Motor neuron (in vitro differentiated cells): Measurements from ENCODE around the gene HS3ST3B1. TPM values are rescaled to one million over a fixed set of nuclear protein-coding genes. Genes with fewer than 3 reads are reported as not detected.

Experiments
- ATAC-seq, 8 experiments: fragments of 200-7000 bp; cut with Tn5 transposase; replicated peaks in 6 of 8; 2 replicates each; pipeline ENCODE4 v1.8.0; 2021; ENCODE audit warnings: mild to moderate bottlenecking in 8 of 8, moderate library complexity in 8 of 8
- H3K27ac ChIP-seq, 2 donors: fragments of 250-450 bp; sonication (Bioruptor Pico); 2 replicates each; pipeline ENCODE4 v1.9.0; 2021; ENCODE audit warnings: antibody characterized with exemption in 2 of 2, mild to moderate bottlenecking in 2 of 2, moderate library complexity in 1 of 2
- H3K4me1 ChIP-seq, 2 donors: fragments of 250-450 bp; sonication (Bioruptor Pico); replicated peaks in 1 of 2; 2 replicates each; pipeline ENCODE4 v1.6.1; 2021; ENCODE audit warnings: antibody characterized with exemption in 2 of 2, mild to moderate bottlenecking in 2 of 2, moderate library complexity in 1 of 2
- H3K4me3 ChIP-seq, 5 donors: fragments of 250-450 bp; sonication (Bioruptor Pico); 2 replicates each; pipeline ENCODE4 v1.9.0; 2021; ENCODE audit warnings: antibody characterized with exemption in 5 of 5, mild to moderate bottlenecking in 5 of 5, moderate library complexity in 4 of 5
- WGBS, 10 experiments: fragments of 450-650 bp; shearing (Covaris generic); methylation state at CpG; one replicate each; pipeline ENCODE4 v1.0.0; 2022; 5-methylcytosine and 5-hydroxymethylcytosine counted together
- in situ Hi-C, 9 experiments: fragments of 400-800 bp; cut with MboI; loops; one replicate each; pipeline ENCODE4 v1.15.0; 2021; ENCODE audit warnings: low sequenced_read_pairs in 9 of 9, low pct_unique_long_range_greater_than_20kb in 2 of 9; ENCODE audit not compliant: unreplicated experiment in 9 of 9
- total RNA-seq, 8 experiments: library from RNA; unstranded; fragments of 300-600 nt; gene quantifications; 2 replicates each; pipeline versions ENCODE4 v1.2.3 to v1.2.4, GENCODE V29; 2022

HS3ST3B1 gene
- total RNA-seq, 8 experiments from 2014 or later, result 1.9 to 97.1 (median 6.6) TPM

GRCh38 chr17:14372905-14373613 lies 72.2 kb downstream of the HS3ST3B1 start:
- WGBS, 10 experiments, result 11 to 100% (median 42%) methylated on average over 1 to 9 of the region's 10 CpGs
- ATAC-seq, result peak in 2 of 8 experiments; percentile 9 to 17
- H3K4me1 ChIP-seq, result peaks cover 11 to 15% of the 10 kb centered on the region in 2 donors
- no peak overlapping the region for H3K27ac ChIP-seq
- no peak overlapping the region for H3K4me3 ChIP-seq
- in situ Hi-C loops, result no loop called here

GRCh38 chr17:14373614-14374259 lies 72.9 kb downstream of the HS3ST3B1 start:
- Histone ChIP-seq H3K4me1 (peaks cover 11 to 15% of the 10 kb centered on the region in 2 donors), H3K27ac (no peak overlapping the region), H3K4me3 (no peak overlapping the region)
- 51 to 89% (median 64%) methylated on average over 1 to 7 of the region's 8 CpGs for WGBS, 10 experiments
- in situ Hi-C loops, result no loop called here
- ATAC-seq, result peak; percentile 18 to 93 (median 54)

GRCh38 chr17:14374268-14374667 lies 73.4 kb downstream of the HS3ST3B1 start:
- H3K4me1 ChIP-seq, result peaks cover 11 to 15% of the 10 kb centered on the region in 2 donors
- in situ Hi-C loops, result no loop called here
- 14 to 100% (median 85%) methylated on average over 1 of the region's 1 CpG; no CpG with 5 or more reads in 6 of the 10 experiments for WGBS, 10 experiments
- H3K4me3 ChIP-seq, result no peak overlapping the region
- peak in 1 of 8 experiments; percentile 2 for ATAC-seq
- no peak overlapping the region for H3K27ac ChIP-seq

GRCh38 chr17:14376666-14377065 lies 75.8 kb downstream of the HS3ST3B1 start:
- in situ Hi-C loops, result no loop called here
- Histone ChIP-seq H3K4me3 (no peak overlapping the region), H3K4me1 (peaks cover 11 to 15% of the 10 kb centered on the region in 2 donors), H3K27ac (no peak overlapping the region)
- no peak for ATAC-seq
- WGBS, 10 experiments, result 50 to 100% (median 84%) methylated on average over 1 to 3 of the region's 3 CpGs; no CpG with 5 or more reads in 2 of the 10 experiments

GRCh38 chr17:14381606-14382005 lies 80.7 kb downstream of the HS3ST3B1 start:
- Histone ChIP-seq H3K27ac (no peak overlapping the region), H3K4me1 (no peaks in the 10 kb centered on the region), H3K4me3 (no peak overlapping the region)
- ATAC-seq, result no peak
- WGBS, 10 experiments, result 56 to 100% (median 82%) methylated on average over 1 to 6 of the region's 6 CpGs; no CpG with 5 or more reads in 2 of the 10 experiments
- in situ Hi-C loops, result no loop called here

- in situ Hi-C loops, result no loop called here
These were observed 86.2 kb downstream of the HS3ST3B1 start for GRCh38 chr17:14387036-14387435.

GRCh38 chr17:14389681-14390080 lies 88.8 kb downstream of the HS3ST3B1 start:
- H3K27ac ChIP-seq, result no peak overlapping the region
- no peaks in the 10 kb centered on the region for H3K4me1 ChIP-seq
- in situ Hi-C loops, result no loop called here
- 14 to 89% (median 75%) methylated on average over 2 to 6 of the region's 6 CpGs for WGBS, 10 experiments
- ATAC-seq, result peak in 2 of 8 experiments; percentile 33 to 52
- H3K4me3 ChIP-seq, result no peak overlapping the region

More at GRCh38 chr17:14387036-14387435, 86.2 kb downstream of the HS3ST3B1 start:
- no peak for ATAC-seq
- 72 to 99% (median 85%) methylated on average over 3 to 7 of the region's 7 CpGs; no CpG with 5 or more reads in 4 of the 10 experiments for WGBS, 10 experiments
- H3K4me1 ChIP-seq, result no peaks in the 10 kb centered on the region
- no peak overlapping the region for H3K27ac ChIP-seq
- no peak overlapping the region for H3K4me3 ChIP-seq

GRCh38 chr17:14393723-14394122 lies 92.8 kb downstream of the HS3ST3B1 start:
- in situ Hi-C loops, result no loop called here
- Histone ChIP-seq H3K4me1 (no peaks in the 10 kb centered on the region), H3K4me3 (no peak overlapping the region), H3K27ac (no peak overlapping the region)
- ATAC-seq, result peak in 1 of 8 experiments; percentile 24

GRCh38 chr17:14395255-14395654 lies 94.4 kb downstream of the HS3ST3B1 start:
- in situ Hi-C loops, result no loop called here
- ATAC-seq, result no peak
- WGBS, 10 experiments, result 20 to 100% (median 88%) methylated on average over 1 to 3 of the region's 3 CpGs; no CpG with 5 or more reads in 2 of the 10 experiments
- H3K4me1 ChIP-seq, result no peaks in the 10 kb centered on the region
- H3K4me3 ChIP-seq, result no peak overlapping the region
- H3K27ac ChIP-seq, result no peak overlapping the region

- no peak overlapping the region for H3K4me3 ChIP-seq
- H3K27ac ChIP-seq, result no peak overlapping the region
- ATAC-seq, result peak in 3 of 8 experiments; percentile 31 to 55 (median 50)
- in situ Hi-C loops, result no loop called here
- H3K4me1 ChIP-seq, result no peaks in the 10 kb centered on the region
- WGBS, 10 experiments, result 0 to 100% (median 53%) methylated on average over 1 to 3 of the region's 3 CpGs; no CpG with 5 or more reads in 2 of the 10 experiments
These were observed 95.7 kb downstream of the HS3ST3B1 start for GRCh38 chr17:14396547-14396946.

- Histone ChIP-seq H3K4me3 (no peak overlapping the region), H3K4me1 (no peaks in the 10 kb centered on the region), H3K27ac (no peak overlapping the region)
- 0 to 86% (median 42%) methylated on average over 1 of the region's 1 CpG; no CpG with 5 or more reads in 2 of the 10 experiments for WGBS, 10 experiments
- in situ Hi-C loops, result no loop called here
- ATAC-seq, result no peak
These were observed 97.9 kb downstream of the HS3ST3B1 start for GRCh38 chr17:14398766-14399165.
